Pancreas (tissue), 10 donors: Measurements from ENCODE around the gene DDX52. TPM values are rescaled to one million over a fixed set of nuclear protein-coding genes. Genes with fewer than 3 reads are reported as not detected.
"Not testable (repeated sequence)": the region's sequence is repeated elsewhere in the genome, so short reads cannot be mapped to it uniquely, and the experiment has no call there.

Experiments
- ATAC-seq, 4 donors: fragments of 200-7000 bp; cut with Tn5 transposase; one replicate each; pipeline versions ENCODE4 v1.8.0 to v1.9.1; 2020; ENCODE audit warnings: mild to moderate bottlenecking in 4 of 4, moderate library complexity in 4 of 4
- DNase-seq, 6 donors: peaks; one replicate each; pipeline ENCODE4 v3.0.0-alpha.2; 2020
- FAIRE-seq: peaks from 2 replicates; lab custom pipeline; 2012; peaks lifted over from hg19 to GRCh38; lab: Jason Lieb, UNC
- H3K27ac ChIP-seq, 4 donors: fragments of 200-600 bp; sonication (generic); 1 replicate in 3 of 4; 2 replicates in 1 of 4; pipeline versions ENCODE4 v1.5.0 to v1.8.0; 2020
- H3K27me3 ChIP-seq, 4 donors: fragments of 200-600 bp; one replicate each; pipeline ENCODE4 v1.8.0; 2021
- H3K36me3 ChIP-seq, 3 donors: fragments of 200-600 bp; sonication (generic) in 1 of 3; one replicate each; pipeline versions ENCODE4 v1.5.0 to v1.8.0; 2020 to 2021
- H3K4me1 ChIP-seq, 3 donors: fragments of 200-600 bp; one replicate each; pipeline ENCODE4 v1.8.0; 2021
- H3K4me3 ChIP-seq, 4 donors: fragments of 200-600 bp; sonication (generic) in 2 of 4; one replicate each; pipeline versions ENCODE4 v1.5.0 to v1.8.0; 2020 to 2021
- H3K9me3 ChIP-seq, 4 donors: fragments of 200-600 bp; one replicate each; pipeline ENCODE4 v1.8.0; 2021
- WGBS, 2 donors: extraction: QIAGEN DNeasy Blood & Tissue Kit; methylation state at CpG; one replicate each; pipeline ENCODE4 v1.1.7; 2013; 5-methylcytosine and 5-hydroxymethylcytosine counted together
- intact Hi-C, 3 donors: fragments of 100-400 bp; cut with DNase I; formaldehyde crosslinking; loops; one replicate each; pipeline versions ENCODE4 v1.11.1 to v1.14.2; 2022
- polyA plus RNA-seq, 2 donors: library from polyadenylated mRNA; stranded (reverse); fragments of 200-250 nt; gene quantifications; one replicate each; pipeline ENCODE4 v1.2.3, GENCODE V29; 2013
- total RNA-seq, 6 donors: library from RNA; stranded (reverse); fragmentation: NEBNext Ultra II Directional in 4 of 6; extraction: Animal tissue kit (Norgen Biotek cat#: 25700) in 4 of 6; gene quantifications; one replicate each; pipeline versions ENCODE4 v1.2.1 to v1.2.4, GENCODE V29; 2021 to 2023
- TF ChIP-seq, protein P1 (sequence below), 4 donors: fragments of 200-600 bp; sonication (generic) in 3 of 4; IDR thresholded peaks; one replicate each; pipeline versions ENCODE4 v1.5.0 to v1.8.0; 2021; ENCODE audit warnings: antibody characterized with exemption in 4 of 4
- donor health status: healthy with polysubstance abuse.
- donor health status: DM: no; HTN: no; CAD: no; lungs with moderate emphysema.
- donor health status: DM: no; HTN: no; CAD: no.
- donor health status: control.
- donor health status: control.
- donor health status: Bipolar disorder and iron deficiency.
- donor health status: DM: yes; HTN: yes; CAD: no.
- donor health status: DM: no; HTN: no; CAD: no.
- donor health status: DM: no; HTN: no; CAD: no.
- donor health status: DM: yes; HTN: yes; CAD: no.

The DDX52 gene
- total and polyA plus RNA-seq, 8 donors = 7.7 to 21.4 (median 10.1) TPM

DNA sequence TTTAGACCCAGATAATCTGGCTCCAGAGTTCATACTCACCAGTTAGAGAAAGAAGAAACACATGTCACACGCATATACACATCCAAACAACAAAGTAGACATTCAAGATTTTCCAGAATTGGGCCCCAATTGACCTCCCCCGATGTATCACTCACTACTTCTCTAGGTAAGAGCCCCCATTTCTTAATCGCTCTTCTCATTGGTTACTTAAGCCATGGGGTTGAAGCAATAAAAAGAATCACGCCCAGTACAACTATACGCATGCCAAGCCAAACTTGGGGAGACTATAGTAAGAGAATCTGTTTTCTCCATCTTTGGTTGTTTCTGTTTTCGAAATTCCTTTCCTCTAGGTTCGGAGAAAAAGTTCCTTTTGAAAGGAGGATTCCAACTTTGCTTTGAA, 565 bp downstream of the DDX52 start:
- TF ChIP-seq, protein P1, sequence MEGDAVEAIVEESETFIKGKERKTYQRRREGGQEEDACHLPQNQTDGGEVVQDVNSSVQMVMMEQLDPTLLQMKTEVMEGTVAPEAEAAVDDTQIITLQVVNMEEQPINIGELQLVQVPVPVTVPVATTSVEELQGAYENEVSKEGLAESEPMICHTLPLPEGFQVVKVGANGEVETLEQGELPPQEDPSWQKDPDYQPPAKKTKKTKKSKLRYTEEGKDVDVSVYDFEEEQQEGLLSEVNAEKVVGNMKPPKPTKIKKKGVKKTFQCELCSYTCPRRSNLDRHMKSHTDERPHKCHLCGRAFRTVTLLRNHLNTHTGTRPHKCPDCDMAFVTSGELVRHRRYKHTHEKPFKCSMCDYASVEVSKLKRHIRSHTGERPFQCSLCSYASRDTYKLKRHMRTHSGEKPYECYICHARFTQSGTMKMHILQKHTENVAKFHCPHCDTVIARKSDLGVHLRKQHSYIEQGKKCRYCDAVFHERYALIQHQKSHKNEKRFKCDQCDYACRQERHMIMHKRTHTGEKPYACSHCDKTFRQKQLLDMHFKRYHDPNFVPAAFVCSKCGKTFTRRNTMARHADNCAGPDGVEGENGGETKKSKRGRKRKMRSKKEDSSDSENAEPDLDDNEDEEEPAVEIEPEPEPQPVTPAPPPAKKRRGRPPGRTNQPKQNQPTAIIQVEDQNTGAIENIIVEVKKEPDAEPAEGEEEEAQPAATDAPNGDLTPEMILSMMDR (IDR thresholded peaks at IDR 0.05) = no peak
- ATAC-seq (peak in 2 of 4 donors; percentile 2 to 20), DNase-seq (no peak), FAIRE-seq (no peak)
- intact Hi-C loops = loop anchor here in 2 of 3 donors (10.0 kb wide), 2 partner anchors 112 to 132 kb away; no protein-coding TSS in a partner anchor
- Histone ChIP-seq H3K4me1 (peaks cover 4 to 22% (median 17%) of the 10 kb centered on the region in 3 donors), H3K4me3 (peak overlapping the region; percentile 62 to 90 (median 70)), H3K27me3 (no peaks in the 10 kb centered on the region), H3K36me3 (peaks cover 0 to 1% (median 0%) of the 10 kb centered on the region in 3 donors), H3K27ac (peak overlapping the region; percentile 59 to 83 (median 70)), H3K9me3 (no peaks in the 10 kb centered on the region)
- 0% methylated on average over 7 of the region's 7 CpGs for WGBS, 2 donors

DNA sequence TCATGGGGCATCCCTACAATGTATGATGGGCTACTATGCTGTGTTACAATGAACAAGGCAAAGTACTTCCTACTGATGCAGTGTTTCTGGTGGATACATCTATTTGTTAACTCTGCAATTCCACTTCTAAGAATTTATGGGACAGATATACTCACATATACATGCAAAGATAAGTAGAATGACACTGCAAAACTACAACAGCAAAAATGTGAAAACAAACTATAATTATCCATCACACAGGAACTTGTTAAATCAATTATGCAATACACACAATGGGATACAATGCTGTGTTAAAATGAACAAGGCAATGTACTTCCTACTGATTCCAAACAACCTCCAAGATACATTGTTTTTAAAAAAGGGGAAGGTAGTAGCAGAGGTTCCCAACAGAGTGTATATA, 3.2 kb downstream of the DDX52 start:
- DNase-seq (no peak), ATAC-seq (no peak), FAIRE-seq (no peak)
- no peaks in the 10 kb centered on the region for H3K9me3 ChIP-seq
- no peaks in the 10 kb centered on the region for H3K27me3 ChIP-seq
- no peak overlapping the region for H3K4me3 ChIP-seq
- peaks cover 4 to 22% (median 17%) of the 10 kb centered on the region in 3 donors for H3K4me1 ChIP-seq
- intact Hi-C loops = loop anchor here in 2 of 3 donors (10.0 kb wide), 2 partner anchors 115 to 135 kb away; no protein-coding TSS in a partner anchor
- TF ChIP-seq, protein P1 (IDR thresholded peaks at IDR 0.05) = no peak
- peaks cover 0 to 4% (median 0%) of the 10 kb centered on the region in 3 donors for H3K36me3 ChIP-seq
- H3K27ac ChIP-seq = no peak overlapping the region

DNA sequence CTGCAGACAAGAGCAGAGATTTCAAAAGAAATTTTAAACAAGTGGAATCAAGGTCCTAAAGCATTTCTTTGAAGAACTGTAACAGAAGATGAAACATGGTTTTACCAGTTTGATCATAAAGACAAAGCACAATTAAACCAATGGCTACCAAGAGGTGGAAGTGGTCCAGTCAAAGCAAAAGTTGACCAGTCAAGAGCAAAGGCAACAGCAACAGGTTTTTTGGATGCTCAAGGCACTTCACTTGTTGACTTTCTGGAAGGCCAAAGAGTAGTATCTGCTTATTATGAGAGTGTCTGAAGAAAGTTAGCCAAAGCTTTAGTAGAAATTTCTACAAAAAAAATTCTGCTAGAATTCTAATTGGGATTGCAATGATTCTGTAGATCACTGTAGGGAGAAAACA, 5.3 kb downstream of the DDX52 start:
- Histone ChIP-seq H3K36me3 (peaks cover 0 to 8% (median 0%) of the 10 kb centered on the region in 3 donors), H3K27ac (no peak overlapping the region), H3K9me3 (no peaks in the 10 kb centered on the region), H3K4me1 (peaks cover 4 to 17% (median 12%) of the 10 kb centered on the region in 3 donors), H3K4me3 (no peak overlapping the region), H3K27me3 (no peaks in the 10 kb centered on the region)
- FAIRE-seq (no peak), ATAC-seq (no peak), DNase-seq (no peak)
- intact Hi-C loops = no loop called here
- TF ChIP-seq, protein P1 (IDR thresholded peaks at IDR 0.05) = no peak

DNA sequence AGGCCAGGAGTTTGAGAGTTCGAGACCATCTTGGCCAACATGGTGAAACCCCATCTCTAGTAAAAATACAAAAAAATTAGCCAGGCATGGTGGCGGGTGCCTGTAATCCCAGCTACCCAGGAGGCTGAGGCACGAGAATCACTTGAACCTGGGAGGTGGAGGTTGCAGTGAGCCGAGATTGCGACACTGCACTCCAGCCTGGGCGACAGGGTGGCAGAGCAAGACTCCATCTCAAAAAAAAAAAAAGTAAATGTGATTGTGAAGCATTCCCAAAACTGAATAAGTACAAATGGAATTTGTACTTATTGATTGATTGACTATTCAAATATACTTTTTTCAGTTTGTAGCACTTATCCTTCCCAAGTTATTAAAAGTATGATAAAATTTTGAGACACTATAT, 26.8 kb downstream of the DDX52 start:
- H3K27ac ChIP-seq, H3K4me3 ChIP-seq, H3K4me1 ChIP-seq, H3K27me3 ChIP-seq, FAIRE-seq, intact Hi-C loops, H3K9me3 ChIP-seq, ATAC-seq, DNase-seq: not testable (repeated sequence)
- 87 to 90% methylated on average over 6 of the region's 6 CpGs for WGBS, 2 donors
- peaks cover 0 to 39% (median 6%) of the 10 kb centered on the region in 3 donors for H3K36me3 ChIP-seq

DNA sequence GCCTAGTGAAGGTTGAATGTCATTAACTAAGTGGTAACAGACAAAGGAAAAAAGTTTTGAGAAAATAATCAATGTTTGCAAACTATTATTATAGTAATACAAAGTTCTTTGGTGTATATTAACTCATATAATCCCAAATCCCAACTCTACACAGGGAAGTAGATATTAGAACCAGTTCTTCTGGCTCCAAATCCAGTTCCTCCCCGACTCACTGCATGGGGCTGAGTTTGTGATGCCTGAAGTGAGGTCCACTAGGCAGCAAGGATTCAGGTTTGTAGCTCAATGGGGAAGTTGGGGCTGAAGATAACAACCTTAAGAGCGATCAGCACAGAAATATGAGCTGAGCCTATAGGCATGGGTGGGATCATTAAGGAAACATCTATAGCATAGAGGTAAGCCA, 28.4 kb downstream of the DDX52 start:
- ATAC-seq = no peak
- H3K9me3 ChIP-seq = no peaks in the 10 kb centered on the region
- H3K27ac ChIP-seq = no peak overlapping the region
- H3K36me3 ChIP-seq = peaks cover 0 to 23% (median 0%) of the 10 kb centered on the region in 3 donors
- TF ChIP-seq, protein P1 (IDR thresholded peaks at IDR 0.05) = no peak
- intact Hi-C loops = no loop called here
- no peak overlapping the region for H3K4me3 ChIP-seq
- DNase-seq = no peak
- H3K4me1 ChIP-seq = peaks cover 0 to 1% (median 0%) of the 10 kb centered on the region in 3 donors
- FAIRE-seq = no peak
- no peaks in the 10 kb centered on the region for H3K27me3 ChIP-seq
- WGBS, 2 donors = 82 to 83% methylated on average over 2 of the region's 2 CpGs
